Sigmoid colon (tissue), 4 donors: ENCODE measurements around the gene SLC24A4.

Source experiments
- POLR2AphosphoS5 ChIP-seq, 4 donors: sonication (generic); formaldehyde crosslinking; IDR thresholded peaks; one replicate each; pipeline ENCODE4 v1.6.1; 2017; ENCODE audit warnings: antibody characterized with exemption in 4 of 4
- TF ChIP-seq, protein P1 (sequence below), 4 experiments: fragments of 450-650 bp in 3 of 4; fragments of 200-600 bp in 1 of 4; IDR thresholded peaks; one replicate each; pipeline ENCODE4 v1.5.1; 2016 to 2019; ENCODE audit warnings: antibody characterized with exemption in 4 of 4, mild to moderate bottlenecking in 3 of 4, moderate library complexity in 2 of 4

- TF ChIP-seq POLR2AphosphoS5 (IDR thresholded peaks at IDR 0.05): no peak
- TF ChIP-seq, protein P1, sequence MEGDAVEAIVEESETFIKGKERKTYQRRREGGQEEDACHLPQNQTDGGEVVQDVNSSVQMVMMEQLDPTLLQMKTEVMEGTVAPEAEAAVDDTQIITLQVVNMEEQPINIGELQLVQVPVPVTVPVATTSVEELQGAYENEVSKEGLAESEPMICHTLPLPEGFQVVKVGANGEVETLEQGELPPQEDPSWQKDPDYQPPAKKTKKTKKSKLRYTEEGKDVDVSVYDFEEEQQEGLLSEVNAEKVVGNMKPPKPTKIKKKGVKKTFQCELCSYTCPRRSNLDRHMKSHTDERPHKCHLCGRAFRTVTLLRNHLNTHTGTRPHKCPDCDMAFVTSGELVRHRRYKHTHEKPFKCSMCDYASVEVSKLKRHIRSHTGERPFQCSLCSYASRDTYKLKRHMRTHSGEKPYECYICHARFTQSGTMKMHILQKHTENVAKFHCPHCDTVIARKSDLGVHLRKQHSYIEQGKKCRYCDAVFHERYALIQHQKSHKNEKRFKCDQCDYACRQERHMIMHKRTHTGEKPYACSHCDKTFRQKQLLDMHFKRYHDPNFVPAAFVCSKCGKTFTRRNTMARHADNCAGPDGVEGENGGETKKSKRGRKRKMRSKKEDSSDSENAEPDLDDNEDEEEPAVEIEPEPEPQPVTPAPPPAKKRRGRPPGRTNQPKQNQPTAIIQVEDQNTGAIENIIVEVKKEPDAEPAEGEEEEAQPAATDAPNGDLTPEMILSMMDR (IDR thresholded peaks at IDR 0.05): no peak
These were observed 179.7 kb downstream of the SLC24A4 start for GRCh38 chr14:92502541-92503286.
